GM18907 (cell line): ENCODE measurements around the gene CLIP1.
"Not testable (repeated sequence)": the region's sequence is repeated elsewhere in the genome, so short reads cannot be mapped to it uniquely, and the experiment has no call there.

Source experiments
- ATAC-seq: cut with Tn5 transposase; IDR thresholded peaks from one replicate; pipeline ENCODE4 v1.9.1; 2021; ENCODE audit warnings: mild to moderate bottlenecking, moderate library complexity; ENCODE audit not compliant: unreplicated experiment

CLIP1 gene

GRCh38 chr12:122399592-122400373 is 22.7 kb downstream of the CLIP1 start:
- no peak for ATAC-seq

DNA sequence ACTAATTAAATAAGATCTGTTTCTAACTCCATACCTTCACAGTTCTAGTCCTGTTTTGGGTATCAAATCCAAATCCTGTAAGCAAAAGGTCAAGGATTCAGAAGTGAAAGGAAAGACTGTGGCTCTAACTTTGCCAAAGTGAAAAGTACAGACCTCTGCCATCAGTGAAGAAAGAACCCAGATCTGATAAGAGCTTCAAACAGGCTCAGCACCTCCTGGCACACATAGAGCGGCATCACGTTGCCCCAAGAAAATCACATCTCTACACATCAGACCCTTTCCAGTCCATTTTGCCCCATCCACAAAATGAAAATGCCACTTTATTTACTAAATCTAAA is 23.2 kb downstream of the CLIP1 start:
- no peak for ATAC-seq

DNA sequence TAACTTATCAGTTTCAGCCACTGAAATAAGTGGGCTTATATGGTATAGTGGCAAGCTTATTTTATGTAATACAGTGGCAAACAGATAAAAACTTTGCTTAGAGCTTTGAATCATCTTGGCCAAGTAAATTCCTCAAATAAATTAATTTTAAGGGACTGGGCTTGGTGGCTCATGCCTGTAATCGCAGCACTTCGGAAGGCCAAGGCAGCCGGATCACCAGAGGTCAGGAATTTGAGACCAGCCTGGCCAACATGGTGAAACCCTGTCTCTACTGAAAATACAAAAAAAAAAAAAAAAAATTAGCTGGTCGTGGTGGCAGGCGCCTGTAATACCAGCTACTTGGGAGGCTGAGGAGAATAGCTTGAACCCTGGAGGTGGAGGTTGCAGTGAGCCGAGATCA is 24.5 kb downstream of the CLIP1 start:
- not testable (repeated sequence) for ATAC-seq

DNA sequence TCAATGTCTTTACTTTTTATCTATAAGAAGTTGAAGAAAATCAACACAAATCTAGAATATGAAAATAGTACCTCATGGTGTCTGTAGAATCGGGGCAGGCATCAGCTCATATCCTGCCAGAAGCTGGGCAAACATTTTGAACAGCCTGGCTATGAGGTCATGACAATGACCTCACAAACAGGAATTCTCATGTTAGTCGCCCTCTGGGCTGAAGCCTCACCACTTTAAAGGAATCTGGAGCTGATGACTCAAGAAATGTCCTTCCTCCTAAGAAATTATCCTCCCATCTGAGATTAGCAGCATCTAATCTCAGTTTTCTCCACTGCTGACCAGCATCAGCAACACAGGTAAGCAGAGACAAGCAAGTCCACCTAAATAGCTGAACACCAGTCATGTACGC is 27.1 kb downstream of the CLIP1 start:
- no peak for ATAC-seq

DNA sequence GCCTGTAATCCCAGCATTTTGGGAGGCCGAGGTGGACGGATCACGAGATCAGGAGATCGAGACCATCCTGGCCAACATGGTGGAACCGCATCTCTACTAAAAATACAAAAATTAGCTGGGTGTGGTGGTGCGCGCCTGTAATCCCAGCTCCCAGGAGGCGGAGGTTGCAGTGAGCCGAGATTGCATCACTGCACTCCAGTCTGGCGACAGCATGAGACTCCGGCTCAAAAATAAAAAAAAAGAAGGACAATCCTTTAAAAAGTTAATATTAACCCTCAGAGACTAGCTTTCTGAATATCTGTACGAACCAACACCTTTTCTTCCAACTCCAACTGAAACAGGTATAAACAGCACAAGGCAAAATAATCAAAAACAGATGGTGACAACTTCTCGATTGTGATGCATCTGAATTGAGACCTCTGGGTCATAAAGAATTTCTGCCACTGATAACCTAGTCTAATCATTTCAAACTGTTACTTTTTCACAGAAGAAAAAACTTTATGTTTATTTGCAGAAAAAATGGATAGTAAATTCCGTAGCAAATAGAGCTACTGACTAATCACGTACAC is 27.8 kb downstream of the CLIP1 start:
- ATAC-seq: no peak

GRCh38 chr12:122393817-122394216 is 28.7 kb downstream of the CLIP1 start:
- no peak for ATAC-seq

DNA sequence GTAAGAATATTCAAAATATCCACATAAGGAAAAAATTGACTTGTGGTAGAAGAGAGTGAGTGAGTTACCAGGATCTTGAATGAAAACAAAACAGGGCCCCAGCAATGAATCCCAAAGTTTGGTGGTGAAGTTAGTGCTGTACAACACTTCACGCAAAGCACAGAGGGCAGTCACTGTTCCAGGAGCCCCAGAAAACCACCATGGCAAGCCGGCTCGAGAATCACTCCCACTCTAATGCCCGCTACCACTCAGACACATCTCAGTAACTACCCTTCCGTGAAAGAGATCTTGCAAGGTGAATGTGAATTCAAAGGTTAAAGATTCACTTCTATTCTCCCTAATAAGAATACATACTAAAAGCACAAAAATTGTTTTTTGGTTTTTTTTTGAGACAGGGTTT is 30.1 kb downstream of the CLIP1 start:
- ATAC-seq: no peak

DNA sequence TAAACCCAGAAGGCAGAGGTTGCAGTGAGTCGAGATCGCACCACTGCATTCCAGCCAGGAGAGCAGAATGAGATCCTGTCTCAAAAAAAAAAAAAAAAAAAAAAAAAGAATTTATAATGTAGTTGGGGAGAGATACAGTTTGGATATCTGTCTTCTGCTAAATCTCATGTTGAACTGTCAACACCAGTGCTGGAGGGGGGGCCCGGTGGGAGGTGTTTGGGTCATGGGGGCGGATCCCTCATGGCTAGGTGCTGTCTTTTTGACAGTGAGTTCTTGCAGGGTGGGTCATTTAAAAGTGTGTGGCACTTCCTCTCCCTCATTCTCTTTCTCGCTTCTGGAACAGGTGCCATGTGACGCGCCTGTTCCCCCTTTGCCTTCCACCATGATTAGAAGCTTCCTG is 32.8 kb downstream of the CLIP1 start:
- ATAC-seq: no peak

- ATAC-seq: no peak
Measured at GRCh38 chr12:122387887-122388286, 34.6 kb downstream of the CLIP1 start.

DNA sequence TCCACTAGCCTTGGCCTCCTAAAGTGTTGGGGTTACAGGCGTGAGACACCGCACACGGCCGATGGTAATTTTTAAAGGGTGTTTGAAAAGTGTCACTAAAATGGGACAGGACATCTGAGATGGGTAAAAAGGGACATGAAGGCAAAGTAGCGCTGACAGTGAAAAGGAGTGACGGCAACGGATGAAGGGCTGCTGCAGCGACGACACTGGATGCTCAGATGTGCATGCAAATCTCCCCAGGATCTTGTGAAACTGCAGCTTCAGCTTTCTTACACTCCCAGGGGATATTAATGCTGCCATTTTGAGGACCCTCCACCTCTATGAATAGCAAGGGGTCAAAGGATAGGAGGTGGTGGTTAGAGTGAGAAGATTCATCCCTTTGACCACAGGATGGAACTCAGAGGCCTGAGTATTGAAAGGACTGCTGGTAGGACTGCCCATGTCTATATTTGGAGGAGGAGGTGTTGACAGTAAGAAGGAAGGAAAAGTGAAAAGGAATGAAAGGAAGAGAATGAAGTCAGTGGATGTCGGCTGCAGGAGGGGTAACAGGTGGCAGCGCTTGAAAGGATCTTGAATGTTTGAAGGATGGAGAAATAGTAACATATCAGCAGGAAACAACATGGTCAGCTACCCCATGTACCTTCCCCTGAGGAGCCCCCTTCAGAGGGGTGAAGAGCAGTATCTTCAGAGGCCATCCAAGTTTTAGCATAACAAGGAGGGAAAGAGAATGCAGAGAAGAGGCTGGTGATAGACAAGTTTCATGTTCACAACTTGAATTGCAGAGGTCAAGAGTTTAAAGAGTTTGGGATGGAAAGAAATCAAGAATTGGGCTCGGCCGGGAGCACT is 37.1 kb downstream of the CLIP1 start:
- no peak for ATAC-seq

DNA sequence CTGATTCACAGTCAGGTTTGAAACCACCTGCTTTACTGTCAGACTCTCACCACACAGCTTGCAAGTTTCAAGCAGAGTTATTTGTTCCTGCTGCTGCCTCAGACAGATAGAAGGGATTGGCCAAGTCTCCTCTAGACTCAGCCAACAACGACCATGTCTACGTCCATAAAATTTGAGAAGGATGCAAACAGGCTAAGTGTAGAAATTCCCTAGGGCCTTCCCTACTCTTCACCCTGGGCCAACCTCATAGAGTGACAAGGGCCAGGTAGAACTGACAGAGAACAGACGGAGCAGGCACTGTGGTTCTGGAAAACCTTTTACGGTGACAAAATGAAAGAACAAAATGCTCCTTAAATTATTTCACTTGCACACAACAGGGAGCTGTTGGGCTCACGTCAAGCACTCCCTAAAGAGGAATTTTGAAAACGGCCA is 39.5 kb downstream of the CLIP1 start:
- no peak for ATAC-seq

DNA sequence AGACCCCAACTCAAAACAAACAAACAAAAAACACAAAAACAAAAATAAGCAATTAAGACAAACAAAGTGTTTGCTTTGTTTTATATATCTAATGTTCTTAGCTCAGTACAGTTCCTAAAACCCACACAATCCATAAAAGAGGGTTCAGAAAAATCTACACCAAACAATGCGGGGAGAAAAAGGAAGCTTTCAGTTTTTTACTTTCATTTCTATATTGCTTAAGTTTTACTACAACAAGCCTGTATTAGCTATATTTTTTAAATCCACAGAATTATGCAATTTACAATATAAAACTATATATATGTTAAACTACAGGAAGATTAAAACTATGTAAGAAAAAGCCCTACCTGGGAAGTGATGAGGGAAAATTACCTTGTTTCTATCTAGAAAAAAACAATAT is 41.4 kb downstream of the CLIP1 start:
- ATAC-seq: no peak

GRCh38 chr12:122376751-122377150 is 45.7 kb downstream of the CLIP1 start:
- not testable (repeated sequence) for ATAC-seq

DNA sequence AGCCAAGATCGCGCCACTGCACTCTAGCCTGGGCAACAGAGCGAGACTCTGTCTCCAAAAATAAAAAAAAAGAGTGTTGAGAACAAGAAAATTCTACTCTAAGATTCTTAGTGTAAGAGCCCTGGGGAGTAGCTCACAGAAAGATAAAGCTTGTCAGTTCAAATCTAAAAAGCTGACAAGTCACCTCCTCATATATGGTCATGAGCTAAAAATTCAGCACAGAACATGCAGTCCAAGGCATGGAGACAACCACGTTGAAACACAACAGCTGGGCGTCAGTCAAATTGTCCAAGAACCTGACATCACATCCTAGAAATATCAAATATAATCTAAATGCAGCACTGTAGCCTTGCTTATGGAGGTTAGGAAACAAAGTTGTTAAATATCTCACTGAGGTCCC is 47.8 kb downstream of the CLIP1 start:
- no peak for ATAC-seq

- ATAC-seq: no peak
Measured at GRCh38 chr12:122371475-122372045, 50.9 kb downstream of the CLIP1 start.

DNA sequence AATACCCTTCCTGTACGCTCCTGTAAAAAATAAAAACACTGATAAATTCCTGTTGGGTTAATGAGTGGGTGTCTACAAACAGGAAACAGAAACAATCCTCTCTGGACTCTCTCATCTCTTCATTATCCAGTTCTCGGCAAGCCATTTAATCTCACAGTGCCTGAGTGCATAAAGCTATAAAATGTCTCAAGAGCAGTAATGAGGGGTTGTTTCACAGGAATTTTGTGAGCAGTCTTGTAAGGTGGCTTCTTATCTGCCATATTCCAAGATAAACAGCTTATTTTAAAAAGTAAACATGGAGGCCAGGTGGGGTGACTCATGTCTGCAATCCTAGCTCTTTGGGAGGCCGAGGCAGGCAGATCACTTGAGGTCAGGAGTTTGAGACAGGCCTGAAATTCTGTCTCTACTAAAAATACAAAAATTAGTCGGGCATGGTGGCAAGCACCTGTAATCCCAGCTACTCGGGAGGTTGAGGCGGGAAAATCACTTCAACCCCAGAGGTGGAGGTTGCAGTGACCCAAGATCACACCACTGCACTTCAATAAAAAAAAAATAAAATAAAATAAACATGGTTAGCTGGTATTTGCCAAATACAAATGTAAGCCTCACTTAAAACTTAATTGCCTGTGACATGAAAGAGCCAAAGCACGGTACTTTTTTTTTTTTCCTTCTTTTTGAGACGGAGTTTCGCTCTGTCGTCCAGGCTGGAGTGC is 54.0 kb downstream of the CLIP1 start:
- no peak for ATAC-seq

GRCh38 chr12:122367632-122368031 is 54.8 kb downstream of the CLIP1 start:
- ATAC-seq: not testable (repeated sequence)

- ATAC-seq: no peak
Measured at GRCh38 chr12:122366685-122367475, 55.6 kb downstream of the CLIP1 start.

- not testable (repeated sequence) for ATAC-seq
Measured at GRCh38 chr12:122365226-122365625, 57.2 kb downstream of the CLIP1 start.

- ATAC-seq: no peak
Measured at GRCh38 chr12:122363782-122364181, 58.7 kb downstream of the CLIP1 start.
